HEK293T (cell line): ENCODE data around the gene DEUP1.

Source experiments
- BHLHE40 ChIP-seq: fragments of 450-650 bp; IDR thresholded peaks from 2 replicates; pipeline ENCODE4 v1.6.1; 2016; ENCODE audit warnings: mild to moderate bottlenecking, moderate library complexity, borderline replicate concordance
- FOXA1 ChIP-seq: fragments of 450-650 bp; IDR thresholded peaks from 2 replicates; pipeline ENCODE4 v1.6.1; 2016; ENCODE audit warnings: mild to moderate bottlenecking
- FOXK2 ChIP-seq: fragments of 450-650 bp; IDR thresholded peaks from 2 replicates; pipeline ENCODE4 v1.6.1; 2016; ENCODE audit warnings: mild to moderate bottlenecking
- HDGF ChIP-seq: fragments of 450-650 bp; IDR thresholded peaks from 2 replicates; pipeline ENCODE4 v1.6.1; 2017; ENCODE audit warnings: antibody characterized with exemption, borderline replicate concordance
- NFRKB ChIP-seq: fragments of 450-650 bp; IDR thresholded peaks from 2 replicates; pipeline ENCODE4 v1.6.1; 2016; ENCODE audit warnings: mild to moderate bottlenecking, moderate library complexity
- PKNOX1 ChIP-seq: fragments of 450-650 bp; IDR thresholded peaks from 2 replicates; pipeline ENCODE4 v1.6.1; 2016
- SP1 ChIP-seq: fragments of 450-650 bp; IDR thresholded peaks from 2 replicates; pipeline ENCODE4 v1.6.1; 2017
- SUZ12 ChIP-seq: fragments of 450-650 bp; IDR thresholded peaks from 2 replicates; pipeline ENCODE4 v1.6.1; 2016; ENCODE audit warnings: mild to moderate bottlenecking
- TARDBP ChIP-seq: fragments of 450-650 bp; IDR thresholded peaks from 2 replicates; pipeline ENCODE4 v1.6.1; 2016

- TF ChIP-seq FOXA1 = no peak
- TF ChIP-seq FOXK2 = no peak
- TF ChIP-seq BHLHE40 = no peak
- no peak for TF ChIP-seq SP1
- TF ChIP-seq PKNOX1 = no peak
- TF ChIP-seq NFRKB = no peak
- TF ChIP-seq SUZ12 = no peak
- no peak for TF ChIP-seq HDGF
- no peak for TF ChIP-seq TARDBP
Measured at GRCh38 chr11:93394488-93394887, 63.9 kb downstream of the DEUP1 start.
